ENCODE data around the gene ARRB1.

ARRB1 gene

GRCh38 chr11:75225794-75226193, 125.7 kb downstream of the ARRB1 start:
- no peak for DNase-seq (ENCODE audit: low read depth in 3 of 3)

- no peak for DNase-seq (ENCODE audit: low read depth in 3 of 3)
Measured at GRCh38 chr11:75223954-75224643, 127.4 kb downstream of the ARRB1 start.

GRCh38 chr11:75219869-75220268, 131.6 kb downstream of the ARRB1 start:
- DNase-seq (ENCODE audit: low read depth in 3 of 3), result no peak

DNA sequence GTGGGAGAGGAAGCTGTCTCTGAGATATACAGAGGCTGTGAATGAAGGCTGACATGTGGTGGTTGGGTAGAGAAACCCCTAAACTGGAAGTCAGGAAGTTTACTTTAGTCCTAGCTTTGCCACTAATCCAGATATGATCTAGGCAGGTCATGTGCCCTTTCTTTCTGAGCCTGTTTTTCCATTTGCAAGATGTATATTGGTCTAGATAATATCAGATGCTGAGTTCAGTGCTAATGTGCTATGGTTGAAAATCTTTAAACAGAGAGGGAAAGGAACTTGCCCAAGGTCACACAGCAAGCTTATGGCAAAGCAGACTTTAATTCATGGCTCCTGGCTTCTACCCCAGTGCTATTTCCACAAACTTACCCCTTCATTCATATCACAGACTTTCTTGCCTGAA, 136.6 kb downstream of the ARRB1 start:
- no peak for DNase-seq (ENCODE audit: low read depth in 3 of 3)

DNA sequence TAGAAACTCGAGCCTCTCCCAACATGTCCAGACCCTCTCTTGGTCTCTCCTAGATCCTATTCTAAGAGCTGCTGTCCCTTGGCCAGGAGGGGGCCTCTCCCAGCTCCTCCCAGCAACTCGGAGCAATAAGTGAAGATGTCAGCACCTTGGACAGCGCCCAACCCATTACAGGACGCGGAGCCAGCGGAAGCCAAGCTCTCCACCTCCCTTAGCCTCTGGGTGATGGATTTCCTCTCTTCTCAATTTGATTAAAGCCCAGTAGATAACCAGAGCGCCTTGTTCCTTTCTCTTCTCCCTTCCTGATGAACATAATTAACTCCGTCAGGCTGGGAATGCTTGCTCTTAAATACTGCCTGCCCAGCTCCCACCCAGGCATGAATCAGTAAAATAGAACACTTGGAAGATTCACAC, 137.0 kb downstream of the ARRB1 start:
- peak; percentile 58 to 72 (median 64) for DNase-seq (ENCODE audit: low read depth in 3 of 3)

Data from stimulated activated CD4-positive, alpha-beta T cell treated with anti-CD3 and anti-CD28 coated beads, TNF-alpha, amount 100 ng/mL, for 48 hours (primary cell).